Measurements from ENCODE around the gene ANKLE1.

DNA sequence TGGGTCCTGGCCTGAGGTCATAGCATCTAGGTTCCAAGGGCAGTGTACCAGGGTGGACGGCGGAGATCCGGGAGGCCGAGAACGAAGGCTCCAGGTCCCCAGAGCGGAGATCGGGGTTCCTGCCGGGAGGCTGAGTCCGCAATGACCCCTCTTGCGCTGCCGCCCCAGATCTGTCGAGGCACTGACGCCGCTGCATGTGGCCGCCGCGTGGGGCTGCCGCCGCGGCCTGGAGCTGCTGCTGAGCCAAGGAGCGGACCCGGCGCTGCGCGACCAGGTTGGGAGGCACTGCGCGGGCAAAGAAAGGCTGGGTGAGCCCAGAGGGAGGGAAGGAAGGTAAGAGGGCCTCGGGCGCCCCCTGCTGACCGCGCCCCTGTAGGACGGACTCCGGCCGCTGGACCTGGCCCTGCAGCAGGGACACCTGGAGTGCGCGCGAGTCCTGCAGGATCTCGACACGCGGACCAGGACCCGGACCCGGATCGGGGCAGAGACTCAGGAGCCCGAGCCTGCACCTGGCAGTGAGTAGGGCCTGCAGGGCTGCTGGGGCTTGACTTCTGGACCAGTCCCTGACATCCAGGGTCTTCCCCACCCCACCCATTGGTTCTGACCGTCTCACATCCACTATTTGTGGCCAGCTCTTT, 906 bp downstream of the ANKLE1 start:
- TF ChIP-seq, protein P1, sequence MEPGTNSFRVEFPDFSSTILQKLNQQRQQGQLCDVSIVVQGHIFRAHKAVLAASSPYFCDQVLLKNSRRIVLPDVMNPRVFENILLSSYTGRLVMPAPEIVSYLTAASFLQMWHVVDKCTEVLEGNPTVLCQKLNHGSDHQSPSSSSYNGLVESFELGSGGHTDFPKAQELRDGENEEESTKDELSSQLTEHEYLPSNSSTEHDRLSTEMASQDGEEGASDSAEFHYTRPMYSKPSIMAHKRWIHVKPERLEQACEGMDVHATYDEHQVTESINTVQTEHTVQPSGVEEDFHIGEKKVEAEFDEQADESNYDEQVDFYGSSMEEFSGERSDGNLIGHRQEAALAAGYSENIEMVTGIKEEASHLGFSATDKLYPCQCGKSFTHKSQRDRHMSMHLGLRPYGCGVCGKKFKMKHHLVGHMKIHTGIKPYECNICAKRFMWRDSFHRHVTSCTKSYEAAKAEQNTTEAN (CRISPR knock-in tag; IDR thresholded peaks at IDR 0.05): peak; percentile 77
- TF ChIP-seq, protein P2, sequence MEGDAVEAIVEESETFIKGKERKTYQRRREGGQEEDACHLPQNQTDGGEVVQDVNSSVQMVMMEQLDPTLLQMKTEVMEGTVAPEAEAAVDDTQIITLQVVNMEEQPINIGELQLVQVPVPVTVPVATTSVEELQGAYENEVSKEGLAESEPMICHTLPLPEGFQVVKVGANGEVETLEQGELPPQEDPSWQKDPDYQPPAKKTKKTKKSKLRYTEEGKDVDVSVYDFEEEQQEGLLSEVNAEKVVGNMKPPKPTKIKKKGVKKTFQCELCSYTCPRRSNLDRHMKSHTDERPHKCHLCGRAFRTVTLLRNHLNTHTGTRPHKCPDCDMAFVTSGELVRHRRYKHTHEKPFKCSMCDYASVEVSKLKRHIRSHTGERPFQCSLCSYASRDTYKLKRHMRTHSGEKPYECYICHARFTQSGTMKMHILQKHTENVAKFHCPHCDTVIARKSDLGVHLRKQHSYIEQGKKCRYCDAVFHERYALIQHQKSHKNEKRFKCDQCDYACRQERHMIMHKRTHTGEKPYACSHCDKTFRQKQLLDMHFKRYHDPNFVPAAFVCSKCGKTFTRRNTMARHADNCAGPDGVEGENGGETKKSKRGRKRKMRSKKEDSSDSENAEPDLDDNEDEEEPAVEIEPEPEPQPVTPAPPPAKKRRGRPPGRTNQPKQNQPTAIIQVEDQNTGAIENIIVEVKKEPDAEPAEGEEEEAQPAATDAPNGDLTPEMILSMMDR (IDR thresholded peaks at IDR 0.05): peak; percentile 93
- TF ChIP-seq, protein P3, sequence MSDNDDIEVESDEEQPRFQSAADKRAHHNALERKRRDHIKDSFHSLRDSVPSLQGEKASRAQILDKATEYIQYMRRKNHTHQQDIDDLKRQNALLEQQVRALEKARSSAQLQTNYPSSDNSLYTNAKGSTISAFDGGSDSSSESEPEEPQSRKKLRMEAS (CRISPR knock-in tag; IDR thresholded peaks at IDR 0.05): peak; percentile 99
- TF ChIP-seq, protein P4, sequence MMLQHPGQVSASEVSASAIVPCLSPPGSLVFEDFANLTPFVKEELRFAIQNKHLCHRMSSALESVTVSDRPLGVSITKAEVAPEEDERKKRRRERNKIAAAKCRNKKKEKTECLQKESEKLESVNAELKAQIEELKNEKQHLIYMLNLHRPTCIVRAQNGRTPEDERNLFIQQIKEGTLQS (CRISPR knock-in tag; conservative IDR thresholded peaks at IDR 0.05): no peak; the same call in 1 of the 2 replicates

All from WTC11 (cell line).